GM12892 (cell line): ENCODE results near the gene C1D.

ENCODE experiments used
- POLR2A ChIP-seq: IDR thresholded peaks from 2 replicates; pipeline ENCODE4 v1.6.1; 2011; ENCODE audit warnings: low read depth, low read length, control low read depth
- POLR2AphosphoS5 ChIP-seq: IDR thresholded peaks from 2 replicates; pipeline ENCODE4 v1.6.1; 2011; ENCODE audit warnings: low read depth, low read length, control low read depth

DNA sequence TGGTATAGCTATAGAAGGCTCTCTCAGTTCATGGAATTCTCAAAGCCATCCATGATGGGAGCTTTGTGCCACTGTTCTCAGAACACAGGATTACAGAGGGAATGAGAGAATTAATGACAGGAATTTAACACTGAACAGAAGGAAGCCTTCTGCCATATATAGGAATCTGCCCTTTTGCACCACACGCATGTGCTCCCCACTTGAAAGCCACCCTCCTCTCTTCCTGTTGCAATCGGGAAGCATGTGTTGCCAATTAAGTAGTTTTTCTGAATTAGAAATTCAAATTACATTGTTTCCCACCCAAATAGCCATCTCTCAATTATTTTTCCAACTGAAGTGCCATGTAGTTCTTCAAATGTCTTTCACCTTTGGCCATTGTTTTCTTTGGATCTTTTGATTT, 71.3 kb downstream of the C1D start:
- TF ChIP-seq POLR2A (no peak), POLR2AphosphoS5 (no peak)
